Mesothelial cell of epicardium (in vitro differentiated cells): Measurements from ENCODE around the gene BET1L. TPM values are rescaled to one million over a fixed set of nuclear protein-coding genes. Genes with fewer than 3 reads are reported as not detected.
A peak's percentile ranks its signal among the peaks of the same experiment; 100 is the strongest.

Experiments used
- DNase-seq, 2 experiments: peaks; one replicate each; pipeline ENCODE4 v3.0.0; 2021; ENCODE audit warnings: low spot score in 2 of 2; ENCODE audit not compliant: unreplicated experiment in 2 of 2
- H3K27ac Mint-ChIP-seq: 2 replicates; pipeline ENCODE4 v1.8.0; 2021; ENCODE audit warnings: mixed read lengths
- H3K27me3 Mint-ChIP-seq: 2 replicates; pipeline ENCODE4 v1.8.0; 2021; ENCODE audit warnings: low read depth, mixed read lengths
- H3K36me3 Mint-ChIP-seq: 2 replicates; pipeline ENCODE4 v1.8.0; 2021; ENCODE audit warnings: mixed read lengths
- H3K4me1 Mint-ChIP-seq: 2 replicates; pipeline ENCODE4 v1.8.0; 2021; ENCODE audit warnings: mixed read lengths
- H3K4me3 Mint-ChIP-seq: 2 replicates; pipeline ENCODE4 v1.8.0; 2021; ENCODE audit warnings: mild to moderate bottlenecking, moderate library complexity, mixed read lengths
- H3K9me3 Mint-ChIP-seq: 2 replicates; pipeline ENCODE4 v1.8.0; 2021; ENCODE audit warnings: mixed read lengths
- CTCF ChIP-seq: fragments of 200-600 bp; sonication (generic); IDR thresholded peaks from one replicate; pipeline ENCODE4 v1.5.0; 2021; ENCODE audit warnings: antibody characterized with exemption; ENCODE audit not compliant: unreplicated experiment
- total RNA-seq: library from RNA; stranded (reverse); gene quantifications from 3 replicates; pipeline ENCODE4 v1.2.1, GENCODE V29; 2021

Gene BET1L
- total RNA-seq, 1 donor from 2014 or later: 68.2 TPM

GRCh38 chr11:215581-216037 is 8.4 kb upstream of the BET1L start:
- Mint-ChIP-seq H3K27ac (peak overlapping the region; percentile 16), H3K4me3 (no peak overlapping the region), H3K36me3 (peaks cover 17% of the 10 kb centered on the region), H3K4me1 (no peaks in the 10 kb centered on the region), H3K9me3 (no peaks in the 10 kb centered on the region), H3K27me3 (no peaks in the 10 kb centered on the region)
- DNase-seq: no peak
- TF ChIP-seq CTCF: no peak

- Mint-ChIP-seq H3K4me1 (peaks cover 11% of the 10 kb centered on the region), H3K27me3 (no peaks in the 10 kb centered on the region), H3K36me3 (peaks cover 20% of the 10 kb centered on the region), H3K4me3 (no peak overlapping the region), H3K9me3 (no peaks in the 10 kb centered on the region), H3K27ac (no peak overlapping the region)
- TF ChIP-seq CTCF: no peak
- DNase-seq: no peak
These were observed 6.9 kb upstream of the BET1L start for GRCh38 chr11:214083-214482.

- no peak for TF ChIP-seq CTCF
- no peaks in the 10 kb centered on the region for H3K27me3 Mint-ChIP-seq
- H3K9me3 Mint-ChIP-seq: no peaks in the 10 kb centered on the region
- H3K27ac Mint-ChIP-seq: no peak overlapping the region
- H3K4me1 Mint-ChIP-seq: peaks cover 13% of the 10 kb centered on the region
- DNase-seq: no peak
- no peak overlapping the region for H3K4me3 Mint-ChIP-seq
- peaks cover 20% of the 10 kb centered on the region for H3K36me3 Mint-ChIP-seq
These were observed 5.9 kb upstream of the BET1L start for GRCh38 chr11:213111-213510.

DNA sequence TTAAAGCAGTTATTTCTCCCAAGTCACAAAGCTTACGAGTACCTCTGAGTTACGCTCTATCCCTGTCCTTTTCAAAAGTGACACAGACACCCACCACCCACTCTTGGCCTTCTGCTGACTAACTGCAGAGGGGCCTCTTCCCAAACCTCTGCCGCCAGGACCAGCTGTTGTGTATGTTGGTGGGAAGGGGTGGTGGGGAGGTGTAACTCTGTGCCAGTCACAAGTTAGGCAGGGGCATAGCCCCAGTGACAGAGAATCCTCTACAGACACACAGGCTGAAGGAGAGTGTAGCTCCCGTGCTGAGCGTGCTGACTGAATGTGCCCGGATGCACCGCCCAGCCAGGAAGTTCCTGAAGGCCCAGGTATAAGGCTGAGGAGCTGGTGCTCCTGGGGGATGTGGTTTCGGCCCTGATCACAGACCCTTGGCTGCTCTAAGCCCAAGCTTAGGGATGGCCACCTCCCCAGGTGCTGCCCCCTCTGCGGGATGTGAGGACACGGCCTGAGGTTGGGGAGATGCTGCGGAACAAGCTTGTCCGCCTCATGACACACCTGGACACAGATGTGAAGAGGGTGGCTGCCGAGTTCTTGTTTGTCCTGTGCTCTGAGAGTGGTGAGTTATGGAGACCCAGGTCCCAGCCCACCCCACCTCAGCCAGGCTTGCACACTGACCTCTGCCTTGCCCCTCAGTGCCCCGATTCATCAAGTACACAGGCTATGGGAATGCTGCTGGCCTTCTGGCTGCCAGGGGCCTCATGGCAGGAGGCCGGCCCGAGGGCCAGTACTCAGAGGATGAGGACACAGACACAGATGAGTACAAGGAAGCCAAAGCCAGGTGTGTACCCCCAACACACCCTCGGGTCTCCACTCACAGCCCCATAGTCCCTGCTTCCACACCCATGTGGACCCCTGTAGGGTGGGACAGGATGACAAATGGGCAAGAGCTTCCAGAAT is 5.2 kb upstream of the BET1L start:
- Mint-ChIP-seq H3K4me3 (no peak overlapping the region), H3K27ac (no peak overlapping the region), H3K27me3 (no peaks in the 10 kb centered on the region), H3K9me3 (no peaks in the 10 kb centered on the region), H3K36me3 (peaks cover 20% of the 10 kb centered on the region), H3K4me1 (peaks cover 13% of the 10 kb centered on the region)
- DNase-seq: no peak
- TF ChIP-seq CTCF: no peak

DNA sequence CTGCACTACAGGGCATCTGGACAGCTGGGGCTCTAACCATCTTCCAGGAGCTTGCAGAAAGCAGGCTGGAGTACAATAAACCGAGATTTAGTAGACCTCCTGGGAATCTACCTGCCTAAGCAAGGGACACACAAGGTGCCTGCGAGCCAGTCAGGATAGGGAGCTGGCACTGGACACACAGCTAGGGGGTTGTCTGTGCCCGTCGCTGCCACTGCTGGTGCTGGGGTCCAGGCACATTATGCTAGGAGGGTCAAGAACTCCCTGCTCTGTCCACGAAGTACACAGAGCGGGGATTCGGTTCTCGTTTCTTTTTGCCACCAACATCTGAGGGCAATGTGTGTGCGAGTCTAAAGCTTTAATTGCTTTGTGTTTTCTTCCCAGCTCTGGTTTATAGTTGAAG is 4.5 kb upstream of the BET1L start:
- Mint-ChIP-seq H3K4me3 (peak overlapping the region; percentile 40), H3K36me3 (peaks cover 20% of the 10 kb centered on the region), H3K4me1 (peaks cover 13% of the 10 kb centered on the region), H3K27me3 (no peaks in the 10 kb centered on the region), H3K27ac (peak overlapping the region; percentile 57), H3K9me3 (no peaks in the 10 kb centered on the region)
- DNase-seq: no peak
- TF ChIP-seq CTCF: no peak
